ENCODE results near the gene IER5.

IER5 gene

GRCh38 chr1:181092883-181093458 is 4.5 kb downstream of the IER5 start:
- Histone ChIP-seq H3K27ac (ENCODE audit: extremely low read depth, low read depth, low read length) (no peak overlapping the region), H3K36me3 (ENCODE audit: control insufficient read depth in 2 of 2, insufficient read depth in 1 of 2, low read length in 2 of 2) (peaks cover 0 to 37% of the 10 kb centered on the region in 2 experiments; a peak in 2 of 3 replicates), H3K9me3 (ENCODE audit: control insufficient read depth, insufficient read depth, low read depth, low read length) (no peaks in the 10 kb centered on the region), H3K4me1 (ENCODE audit: control insufficient read depth, insufficient read depth, low read length) (peaks cover 22% of the 10 kb centered on the region), H3K4me3 (ENCODE audit: low read depth, low read length) (no peak overlapping the region)
- ChIA-PET CTCF (interaction anchor here (0.6 to 3.9 kb wide), 5 partner anchors 12 to 211 kb away, joined by 3 to 36 read pairs (median 4); no protein-coding TSS in a partner anchor), POLR2A (interaction anchor here (1.3 to 6.6 kb wide), 4 partner anchors 8 to 45 kb away, joined by 3 to 163 read pairs (median 8); no protein-coding TSS in a partner anchor)
- TF ChIP-seq ZNF629 (tag by site-specific recombination; IDR thresholded peaks at IDR 0.05) = no peak
- TF ChIP-seq PRDM6 (tag by site-specific recombination; IDR thresholded peaks at IDR 0.05) = 0 out of 2 replicates have a peak, but pooled peaks have one; percentile 24
- no peak for TF ChIP-seq CTCF (tag by site-specific recombination; IDR thresholded peaks at IDR 0.05)

DNA sequence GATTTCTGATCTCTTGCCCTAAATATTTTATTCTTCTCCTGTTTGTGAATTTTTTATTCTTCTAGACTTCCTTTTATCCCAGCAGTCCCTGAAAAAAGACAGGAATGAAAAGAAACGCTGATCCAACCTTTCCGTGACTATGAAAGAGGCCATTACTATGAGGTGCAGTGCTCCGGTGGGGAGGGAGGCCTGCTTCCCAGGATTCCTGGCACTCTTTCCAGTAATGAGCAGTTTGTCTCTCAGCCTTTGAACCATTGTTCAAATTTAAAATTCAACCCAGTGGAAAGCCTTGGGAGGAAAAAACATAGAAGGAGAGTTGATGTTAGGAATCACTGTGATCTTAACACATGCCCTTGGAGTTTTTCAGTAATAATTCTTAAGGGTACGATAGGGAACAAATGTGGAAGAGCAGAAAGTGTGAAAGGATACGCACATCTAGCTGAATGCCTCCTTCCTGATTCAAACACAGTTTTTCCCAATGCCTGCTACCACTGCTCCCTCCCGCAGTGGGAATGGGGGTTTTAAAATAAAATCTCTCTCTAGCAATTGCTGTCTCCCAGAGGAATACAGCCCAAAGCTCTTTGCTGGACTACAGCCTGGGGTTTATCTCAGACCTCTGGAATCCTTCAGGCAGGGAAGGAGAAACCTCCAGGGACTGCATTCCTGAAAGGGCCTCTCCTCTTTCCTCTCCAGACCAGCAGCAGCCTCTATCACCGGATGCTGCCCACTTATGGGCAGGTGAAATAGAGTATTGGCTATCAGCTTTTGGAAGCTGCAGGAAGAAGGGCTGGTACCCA is 6.1 kb downstream of the IER5 start:
- ChIA-PET POLR2A (interaction anchor here (0.6 to 6.3 kb wide), 5 partner anchors 10 to 47 kb away, joined by 4 to 27 read pairs (median 8); no protein-coding TSS in a partner anchor), CTCF (interaction anchor here (1.4 to 8.5 kb wide), 3 partner anchors 41 to 213 kb away, joined by 3 to 69 read pairs (median 6); no protein-coding TSS in a partner anchor)
- Histone ChIP-seq H3K9me3 (ENCODE audit: control insufficient read depth, insufficient read depth, low read depth, low read length) (no peaks in the 10 kb centered on the region), H3K36me3 (ENCODE audit: control insufficient read depth in 2 of 2, insufficient read depth in 1 of 2, low read length in 2 of 2) (peaks cover 0 to 35% of the 10 kb centered on the region in 2 experiments; a peak in 2 of 3 replicates), H3K4me1 (ENCODE audit: control insufficient read depth, insufficient read depth, low read length) (peaks cover 22% of the 10 kb centered on the region), H3K4me3 (ENCODE audit: low read depth, low read length) (no peak overlapping the region), H3K27ac (ENCODE audit: extremely low read depth, low read depth, low read length) (no peak overlapping the region)
- TF ChIP-seq KLF9 (tag by site-specific recombination; IDR thresholded peaks at IDR 0.05; ENCODE audit: low read depth) (no peak), ZNF571 (tag by site-specific recombination; IDR thresholded peaks at IDR 0.05) (no peak), ZNF23 (tag by site-specific recombination; IDR thresholded peaks at IDR 0.05; ENCODE audit: borderline replicate concordance) (no peak), ZNF221 (tag by site-specific recombination; IDR thresholded peaks at IDR 0.05; ENCODE audit: borderline replicate concordance) (no peak), ZBTB7A (tag by site-specific recombination; IDR thresholded peaks at IDR 0.05; ENCODE audit: low read depth) (no peak), ZNF654 (tag by site-specific recombination; IDR thresholded peaks at IDR 0.05; ENCODE audit: low read depth) (0 out of 2 replicates have a peak, but pooled peaks have one; percentile 5), ZNF518A (tag by site-specific recombination; conservative IDR thresholded peaks at IDR 0.05; ENCODE audit: low read depth) (no peak), ZNF211 (tag by site-specific recombination; IDR thresholded peaks at IDR 0.05; ENCODE audit: low read depth) (no peak), ZNF174 (tag by site-specific recombination; IDR thresholded peaks at IDR 0.05) (no peak), ZNF335 (tag by site-specific recombination; conservative IDR thresholded peaks at IDR 0.05) (peak; percentile 47), YY2 (tag by site-specific recombination; IDR thresholded peaks at IDR 0.05) (no peak), ZNF202 (tag by site-specific recombination; IDR thresholded peaks at IDR 0.05; ENCODE audit: borderline replicate concordance) (no peak), ZSCAN30 (tag by site-specific recombination; IDR thresholded peaks at IDR 0.05) (no peak), ZBTB8A (tag by site-specific recombination; IDR thresholded peaks at IDR 0.05) (no peak)
- TF ChIP-seq, protein P1, sequence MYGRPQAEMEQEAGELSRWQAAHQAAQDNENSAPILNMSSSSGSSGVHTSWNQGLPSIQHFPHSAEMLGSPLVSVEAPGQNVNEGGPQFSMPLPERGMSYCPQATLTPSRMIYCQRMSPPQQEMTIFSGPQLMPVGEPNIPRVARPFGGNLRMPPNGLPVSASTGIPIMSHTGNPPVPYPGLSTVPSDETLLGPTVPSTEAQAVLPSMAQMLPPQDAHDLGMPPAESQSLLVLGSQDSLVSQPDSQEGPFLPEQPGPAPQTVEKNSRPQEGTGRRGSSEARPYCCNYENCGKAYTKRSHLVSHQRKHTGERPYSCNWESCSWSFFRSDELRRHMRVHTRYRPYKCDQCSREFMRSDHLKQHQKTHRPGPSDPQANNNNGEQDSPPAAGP (tag by site-specific recombination; IDR thresholded peaks at IDR 0.05) = peak; percentile 55; the same call in 1 of the 2 replicates
- TF ChIP-seq, protein P2, sequence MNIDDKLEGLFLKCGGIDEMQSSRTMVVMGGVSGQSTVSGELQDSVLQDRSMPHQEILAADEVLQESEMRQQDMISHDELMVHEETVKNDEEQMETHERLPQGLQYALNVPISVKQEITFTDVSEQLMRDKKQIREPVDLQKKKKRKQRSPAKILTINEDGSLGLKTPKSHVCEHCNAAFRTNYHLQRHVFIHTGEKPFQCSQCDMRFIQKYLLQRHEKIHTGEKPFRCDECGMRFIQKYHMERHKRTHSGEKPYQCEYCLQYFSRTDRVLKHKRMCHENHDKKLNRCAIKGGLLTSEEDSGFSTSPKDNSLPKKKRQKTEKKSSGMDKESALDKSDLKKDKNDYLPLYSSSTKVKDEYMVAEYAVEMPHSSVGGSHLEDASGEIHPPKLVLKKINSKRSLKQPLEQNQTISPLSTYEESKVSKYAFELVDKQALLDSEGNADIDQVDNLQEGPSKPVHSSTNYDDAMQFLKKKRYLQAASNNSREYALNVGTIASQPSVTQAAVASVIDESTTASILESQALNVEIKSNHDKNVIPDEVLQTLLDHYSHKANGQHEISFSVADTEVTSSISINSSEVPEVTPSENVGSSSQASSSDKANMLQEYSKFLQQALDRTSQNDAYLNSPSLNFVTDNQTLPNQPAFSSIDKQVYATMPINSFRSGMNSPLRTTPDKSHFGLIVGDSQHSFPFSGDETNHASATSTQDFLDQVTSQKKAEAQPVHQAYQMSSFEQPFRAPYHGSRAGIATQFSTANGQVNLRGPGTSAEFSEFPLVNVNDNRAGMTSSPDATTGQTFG (tag by site-specific recombination; IDR thresholded peaks at IDR 0.05; ENCODE audit: borderline replicate concordance) = no peak

Data from HEK293 (cell line).